ENCODE results near the gene RAB10.

DNA sequence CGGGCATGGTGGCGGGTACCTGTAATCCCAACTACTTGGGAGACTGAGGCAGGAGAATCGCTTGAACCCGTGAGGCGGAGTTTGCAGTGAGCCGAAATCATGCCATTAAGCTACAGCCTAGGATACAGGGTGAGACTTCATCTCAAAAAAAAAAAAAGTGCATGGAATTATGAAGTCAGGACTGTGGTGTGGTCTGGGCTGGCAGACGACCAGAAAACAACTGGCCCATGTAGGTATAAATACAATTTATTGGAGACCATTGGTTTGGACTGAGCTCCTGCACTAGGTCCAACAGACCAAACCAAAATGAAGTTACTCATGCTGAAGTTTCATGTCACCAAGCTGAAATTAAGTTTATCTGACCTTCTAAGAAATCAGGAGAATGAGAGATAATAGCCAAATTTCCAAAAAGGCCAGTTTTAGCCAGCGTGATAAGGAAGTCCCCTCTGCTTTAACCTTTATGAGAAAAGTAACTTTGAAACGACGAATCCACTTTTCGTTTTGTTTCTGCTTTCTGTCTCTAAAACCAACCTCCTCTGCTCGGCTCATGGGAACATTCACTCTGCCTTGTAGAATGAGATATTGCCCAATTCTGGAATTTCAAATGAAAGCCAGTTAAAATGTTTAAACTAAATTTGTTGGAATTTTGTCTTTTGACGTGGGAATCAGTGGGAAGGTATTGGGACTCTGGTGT is 17.7 kb upstream of the RAB10 start:
- TF ChIP-seq EZH2phosphoT487 (IDR thresholded peaks at IDR 0.05; ENCODE audit: insufficient read depth, low read depth) = no peak
- TF ChIP-seq EZH2 (IDR thresholded peaks at IDR 0.05; ENCODE audit: insufficient read depth, poor library complexity, severe bottlenecking) = no peak
